Measurements from ENCODE around the gene FAM193A.

- TF ChIP-seq POLR2A (IDR thresholded peaks at IDR 0.05; ENCODE audit: low read length) (no peak), GATA1 (IDR thresholded peaks at IDR 0.05; ENCODE audit: low read depth, low read length) (no peak)
Measured at GRCh38 chr4:2742081-2742822, 205.8 kb downstream of the FAM193A start.

Measured in erythroblast (primary cell).